ENCODE data around the gene ZNF324B.
"Not testable (repeated sequence)": the region's sequence is repeated elsewhere in the genome, so short reads cannot be mapped to it uniquely, and the experiment has no call there.

Gene ZNF324B

GRCh38 chr19:58451358-58452101 is at the start of gene ZNF324B:
TSS of gene ZNF324B (plus strand) at chr19:58451622. CDS start at chr19:58453702, 2,080 bp downstream.
- H3K4me3 ChIP-seq (ENCODE audit: low read depth, low read length), result peak within 1 kb of the TSS; percentile 91
- no peak for TF ChIP-seq CTCF (conservative IDR thresholded peaks at IDR 0.05; ENCODE audit: low read depth, low read length)
- DNase-seq (ENCODE audit: low read depth), result peak; percentile 95

GRCh38 chr19:58401840-58402421 is 49.5 kb upstream of the ZNF324B start:
- peak overlapping the region; percentile 79 for H3K4me3 ChIP-seq (ENCODE audit: low read depth, low read length)
- no peak for TF ChIP-seq CTCF (conservative IDR thresholded peaks at IDR 0.05; ENCODE audit: low read depth, low read length)
- DNase-seq (ENCODE audit: low read depth), result no peak

- DNase-seq (ENCODE audit: low read depth), result peak; percentile 22
- H3K4me3 ChIP-seq (ENCODE audit: low read depth, low read length), result not testable (repeated sequence)
These were observed 47.4 kb upstream of the ZNF324B start for GRCh38 chr19:58403920-58404478.

GRCh38 chr19:58406818-58407657 is 44.4 kb upstream of the ZNF324B start:
- peak; percentile 59 for TF ChIP-seq CTCF (conservative IDR thresholded peaks at IDR 0.05; ENCODE audit: low read depth, low read length)
- H3K4me3 ChIP-seq (ENCODE audit: low read depth, low read length), result peak overlapping the region; percentile 97

GRCh38 chr19:58407658-58408151 is 43.7 kb upstream of the ZNF324B start:
- no peak for TF ChIP-seq CTCF (conservative IDR thresholded peaks at IDR 0.05; ENCODE audit: low read depth, low read length)
- DNase-seq (ENCODE audit: low read depth), result peak; percentile 38
- H3K4me3 ChIP-seq (ENCODE audit: low read depth, low read length), result peak overlapping the region; percentile 97

More at GRCh38 chr19:58406818-58407657, 44.4 kb upstream of the ZNF324B start:
- DNase-seq (ENCODE audit: low read depth), result peak; percentile 38

- peak; percentile 95 for DNase-seq (ENCODE audit: low read depth)
- TF ChIP-seq CTCF (conservative IDR thresholded peaks at IDR 0.05; ENCODE audit: low read depth, low read length), result no peak
- H3K4me3 ChIP-seq (ENCODE audit: low read depth, low read length), result peak within 1 kb of the TSS; percentile 97
These were observed 43.0 kb upstream of the ZNF324B start, which contains the start of gene ZNF584 for GRCh38 chr19:58408152-58409009. TSS of gene ZNF584 (plus strand) at chr19:58408649. CDS start at chr19:58409148, 499 bp downstream.

All from choroid plexus epithelial cell (primary cell).